HL-60 (cell line): Measurements from ENCODE around the gene AMZ1.

Experiments used
- POLR2AphosphoS5 ChIP-seq: IDR thresholded peaks from 2 replicates; pipeline ENCODE4 v1.6.1; 2012; ENCODE audit warnings: low read depth
- SPI1 ChIP-seq: IDR thresholded peaks from 2 replicates; pipeline ENCODE4 v1.6.1; 2012; ENCODE audit warnings: low read depth, mild to moderate bottlenecking, borderline replicate concordance
- TF ChIP-seq, protein P1 (sequence below): IDR thresholded peaks from one replicate; pipeline ENCODE4 v1.5.1; 2011; ENCODE audit warnings: low read length, control low read depth, inconsistent platforms; ENCODE audit not compliant: insufficient read depth

DNA sequence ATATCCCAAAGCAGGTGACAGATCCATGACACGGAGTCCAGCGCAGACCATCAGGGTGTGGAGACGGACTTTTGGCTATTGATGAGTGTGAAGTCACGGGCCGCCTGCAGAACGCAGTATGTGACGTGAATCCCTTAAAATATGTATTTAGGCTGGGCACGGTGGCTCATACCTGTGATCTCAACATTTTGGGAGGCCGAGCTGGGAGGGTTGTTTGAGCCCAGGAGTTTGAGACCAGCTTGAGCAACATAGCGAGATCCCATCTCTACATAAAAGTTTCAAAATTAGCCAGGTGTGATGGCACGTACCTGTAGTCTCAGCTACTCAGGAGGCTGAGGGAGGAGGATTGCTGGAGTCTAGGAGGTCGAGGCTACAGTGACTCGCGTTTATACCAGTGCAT, 1.9 kb upstream of the AMZ1 start:
- TF ChIP-seq POLR2AphosphoS5 (no peak), SPI1 (no peak)
- TF ChIP-seq, protein P1, sequence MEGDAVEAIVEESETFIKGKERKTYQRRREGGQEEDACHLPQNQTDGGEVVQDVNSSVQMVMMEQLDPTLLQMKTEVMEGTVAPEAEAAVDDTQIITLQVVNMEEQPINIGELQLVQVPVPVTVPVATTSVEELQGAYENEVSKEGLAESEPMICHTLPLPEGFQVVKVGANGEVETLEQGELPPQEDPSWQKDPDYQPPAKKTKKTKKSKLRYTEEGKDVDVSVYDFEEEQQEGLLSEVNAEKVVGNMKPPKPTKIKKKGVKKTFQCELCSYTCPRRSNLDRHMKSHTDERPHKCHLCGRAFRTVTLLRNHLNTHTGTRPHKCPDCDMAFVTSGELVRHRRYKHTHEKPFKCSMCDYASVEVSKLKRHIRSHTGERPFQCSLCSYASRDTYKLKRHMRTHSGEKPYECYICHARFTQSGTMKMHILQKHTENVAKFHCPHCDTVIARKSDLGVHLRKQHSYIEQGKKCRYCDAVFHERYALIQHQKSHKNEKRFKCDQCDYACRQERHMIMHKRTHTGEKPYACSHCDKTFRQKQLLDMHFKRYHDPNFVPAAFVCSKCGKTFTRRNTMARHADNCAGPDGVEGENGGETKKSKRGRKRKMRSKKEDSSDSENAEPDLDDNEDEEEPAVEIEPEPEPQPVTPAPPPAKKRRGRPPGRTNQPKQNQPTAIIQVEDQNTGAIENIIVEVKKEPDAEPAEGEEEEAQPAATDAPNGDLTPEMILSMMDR: no peak
